Inferior parietal cortex (tissue), 1 donor: Measurements from ENCODE around the gene SPNS3.

Experiments
- DNase-seq: peaks from one replicate; pipeline ENCODE4 v3.0.0-alpha.2; 2016; ENCODE audit errors: extremely low spot score

The SPNS3 gene

GRCh38 chr17:4469552-4469951 lies 35.8 kb downstream of the SPNS3 start:
- no peak for DNase-seq

GRCh38 chr17:4472286-4472685 lies 38.5 kb downstream of the SPNS3 start:
- no peak for DNase-seq

GRCh38 chr17:4474093-4474492 lies 40.4 kb downstream of the SPNS3 start:
- DNase-seq, result no peak

GRCh38 chr17:4475001-4475400 lies 41.3 kb downstream of the SPNS3 start:
- DNase-seq, result no peak

GRCh38 chr17:4475463-4475862 lies 41.7 kb downstream of the SPNS3 start:
- DNase-seq, result no peak

- DNase-seq, result no peak
These were observed 42.3 kb downstream of the SPNS3 start for GRCh38 chr17:4476017-4476416.

- DNase-seq, result no peak
These were observed 42.9 kb downstream of the SPNS3 start for GRCh38 chr17:4476511-4477070.

GRCh38 chr17:4477255-4477791 lies 43.6 kb downstream of the SPNS3 start:
- DNase-seq, result no peak

GRCh38 chr17:4478318-4478830 lies 44.6 kb downstream of the SPNS3 start:
- DNase-seq, result no peak

- no peak for DNase-seq
These were observed 45.7 kb downstream of the SPNS3 start for GRCh38 chr17:4479340-4479981.

GRCh38 chr17:4479982-4480751 lies 46.4 kb downstream of the SPNS3 start:
- no peak for DNase-seq

- DNase-seq, result no peak
These were observed 47.5 kb downstream of the SPNS3 start for GRCh38 chr17:4480929-4481898.

GRCh38 chr17:4482338-4483011 lies 48.7 kb downstream of the SPNS3 start:
- no peak for DNase-seq

- DNase-seq, result no peak
These were observed 49.5 kb downstream of the SPNS3 start for GRCh38 chr17:4483012-4483840.

- no peak for DNase-seq
These were observed 52.2 kb downstream of the SPNS3 start for GRCh38 chr17:4485676-4486646.

- DNase-seq, result no peak
These were observed 53.6 kb downstream of the SPNS3 start for GRCh38 chr17:4487296-4487695.

- DNase-seq, result no peak
These were observed 54.3 kb downstream of the SPNS3 start for GRCh38 chr17:4487820-4488716.
